HG02981 (cell line): ENCODE data around the gene ADARB1.

ENCODE experiments used
- ATAC-seq: cut with Tn5 transposase; IDR thresholded peaks from one replicate; pipeline ENCODE4 v1.9.1; 2021; ENCODE audit warnings: mild to moderate bottlenecking, moderate library complexity; ENCODE audit not compliant: unreplicated experiment

The ADARB1 gene

GRCh38 chr21:45074818-45075595 lies 627 bp downstream of the ADARB1 start:
- ATAC-seq, result peak; percentile 10

- no peak for ATAC-seq
These were observed 1.3 kb downstream of the ADARB1 start for GRCh38 chr21:45075596-45076244.

GRCh38 chr21:45076245-45076711 lies 1.9 kb downstream of the ADARB1 start:
- ATAC-seq, result no peak

DNA sequence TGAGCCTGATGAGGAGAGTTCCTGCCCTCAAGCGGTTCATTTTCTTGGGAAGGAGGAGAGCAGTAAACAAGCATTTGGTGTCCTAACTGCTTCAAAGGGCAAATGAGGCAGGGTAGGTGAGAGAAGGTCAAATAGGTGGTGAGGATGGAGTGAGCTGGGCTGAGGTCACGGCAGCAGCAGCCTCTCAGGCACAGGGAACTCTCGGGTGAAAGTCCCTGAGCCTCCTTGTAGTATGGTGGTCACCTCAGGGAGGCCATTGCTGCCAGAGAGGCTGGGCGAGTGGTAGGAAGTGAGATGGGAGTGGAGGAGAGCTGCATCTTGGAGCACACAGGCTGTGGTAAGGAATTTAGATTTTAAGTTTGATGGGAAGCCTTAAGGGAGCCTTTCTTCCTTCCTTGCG lies 4.0 kb downstream of the ADARB1 start:
- ATAC-seq, result no peak

DNA sequence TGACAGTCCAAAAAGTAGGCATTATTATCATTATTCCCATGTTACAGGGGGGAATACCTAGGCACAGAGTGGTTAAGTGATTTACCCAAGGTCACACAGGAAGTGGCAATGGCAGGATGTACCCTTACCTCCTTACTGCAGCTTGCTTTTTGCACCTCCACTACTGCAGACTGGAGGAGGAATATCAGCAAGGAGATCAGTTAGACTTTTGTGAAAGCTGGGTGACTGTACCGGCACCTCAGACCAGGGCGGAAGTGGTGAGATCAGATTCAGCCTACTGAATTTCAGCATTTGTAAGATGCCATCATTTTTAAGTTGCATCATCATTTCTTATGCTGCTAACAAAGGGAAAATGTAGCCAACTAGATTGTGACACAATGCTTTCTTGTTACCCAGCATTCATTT lies 4.5 kb downstream of the ADARB1 start:
- ATAC-seq, result no peak

DNA sequence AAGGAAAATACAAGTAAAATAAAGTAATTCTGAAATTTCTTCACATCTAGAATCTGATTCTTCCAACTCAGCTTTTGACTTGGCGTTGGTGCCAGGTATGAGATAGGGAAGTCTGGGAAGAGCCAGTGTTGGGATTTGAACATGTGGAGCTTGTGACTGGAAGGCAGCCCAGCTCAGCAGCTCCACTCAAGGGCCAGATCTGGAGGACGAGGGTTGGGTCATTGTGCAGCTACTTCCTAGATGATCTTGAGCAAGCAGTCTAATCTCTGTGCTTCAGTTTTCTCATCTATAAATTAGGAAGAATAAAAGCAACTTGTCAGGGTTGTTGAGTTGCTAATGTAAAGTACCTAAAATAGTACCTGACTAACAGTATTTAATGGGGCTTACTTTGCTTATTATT lies 5.0 kb downstream of the ADARB1 start:
- no peak for ATAC-seq

DNA sequence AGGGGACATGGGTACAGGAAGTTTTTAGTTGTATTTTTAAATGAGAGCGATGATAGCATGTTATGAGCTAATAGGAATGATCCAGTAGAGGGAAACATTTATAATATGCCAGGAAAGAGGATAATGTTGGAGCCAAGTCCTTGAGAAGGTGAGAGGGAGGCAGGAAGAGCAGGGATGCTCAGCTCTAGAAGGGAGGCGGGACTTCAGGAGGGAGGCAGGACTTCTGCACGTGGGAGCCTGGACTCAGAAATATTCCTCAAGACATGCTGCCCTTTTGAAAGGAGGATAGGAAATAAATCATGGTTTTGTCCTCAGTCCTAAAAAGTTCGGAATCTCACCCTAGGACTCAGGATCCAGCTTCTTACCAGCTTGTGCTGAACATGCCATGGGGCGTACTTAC lies 5.9 kb downstream of the ADARB1 start:
- no peak for ATAC-seq

GRCh38 chr21:45080639-45081414 lies 6.4 kb downstream of the ADARB1 start:
- no peak for ATAC-seq

DNA sequence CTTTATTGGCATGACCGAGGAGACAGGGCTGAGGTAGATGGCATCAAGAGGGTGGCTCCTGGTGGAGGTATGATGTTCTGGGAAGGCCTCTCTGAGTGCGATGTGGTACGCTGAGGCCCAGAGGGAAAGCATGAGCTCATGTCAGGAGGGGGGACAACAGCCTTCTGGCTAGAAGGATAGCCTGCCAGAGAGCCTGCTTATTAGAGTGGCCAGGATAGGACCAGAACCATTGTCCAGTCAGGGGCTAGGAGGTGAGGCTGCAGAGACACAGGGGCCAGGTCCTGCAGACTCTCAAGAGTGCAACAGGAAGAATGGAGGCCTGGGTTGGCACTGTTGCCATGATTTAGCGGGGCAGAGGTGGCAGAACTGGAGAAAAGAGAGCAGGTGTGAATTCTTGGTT lies 7.3 kb downstream of the ADARB1 start:
- no peak for ATAC-seq

DNA sequence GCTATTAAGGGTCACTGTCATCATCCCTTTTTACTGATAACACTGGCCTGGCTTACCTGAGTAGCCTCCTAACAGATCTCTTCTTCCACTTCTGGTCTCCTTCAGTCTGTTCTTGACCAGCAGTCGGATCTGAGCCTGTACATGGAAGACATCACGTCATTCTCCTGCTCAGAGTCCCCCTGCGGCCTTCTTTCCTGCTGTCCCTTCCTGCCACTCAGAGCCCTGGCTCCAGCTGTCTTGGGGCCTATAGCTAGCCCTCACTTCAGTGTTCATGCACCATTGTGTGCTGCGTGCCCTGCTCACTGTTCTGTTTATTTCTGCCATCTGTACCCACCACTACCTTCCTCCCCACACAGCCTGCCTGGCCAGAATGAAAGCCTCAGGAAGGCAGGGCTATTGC lies 8.4 kb downstream of the ADARB1 start:
- no peak for ATAC-seq

DNA sequence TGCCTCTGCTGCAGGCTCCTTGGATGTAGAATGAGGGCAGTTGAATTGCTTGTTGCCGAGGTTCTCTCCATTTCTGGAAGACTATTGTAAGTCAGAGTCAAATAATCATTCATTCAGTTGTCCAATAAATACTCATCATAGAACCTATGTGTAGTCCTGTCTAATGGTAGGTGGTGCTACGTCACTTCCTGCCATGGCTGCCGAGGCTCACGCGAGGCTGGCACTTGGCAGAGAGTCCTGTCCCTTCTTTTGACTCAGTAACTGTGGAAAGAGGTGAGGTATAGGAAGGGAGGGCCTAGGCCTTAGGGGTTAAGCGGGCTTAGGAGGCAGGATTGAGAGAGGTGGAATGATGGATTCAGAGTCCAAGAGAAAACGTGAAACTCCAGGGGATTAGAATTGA lies 9.7 kb downstream of the ADARB1 start:
- no peak for ATAC-seq

DNA sequence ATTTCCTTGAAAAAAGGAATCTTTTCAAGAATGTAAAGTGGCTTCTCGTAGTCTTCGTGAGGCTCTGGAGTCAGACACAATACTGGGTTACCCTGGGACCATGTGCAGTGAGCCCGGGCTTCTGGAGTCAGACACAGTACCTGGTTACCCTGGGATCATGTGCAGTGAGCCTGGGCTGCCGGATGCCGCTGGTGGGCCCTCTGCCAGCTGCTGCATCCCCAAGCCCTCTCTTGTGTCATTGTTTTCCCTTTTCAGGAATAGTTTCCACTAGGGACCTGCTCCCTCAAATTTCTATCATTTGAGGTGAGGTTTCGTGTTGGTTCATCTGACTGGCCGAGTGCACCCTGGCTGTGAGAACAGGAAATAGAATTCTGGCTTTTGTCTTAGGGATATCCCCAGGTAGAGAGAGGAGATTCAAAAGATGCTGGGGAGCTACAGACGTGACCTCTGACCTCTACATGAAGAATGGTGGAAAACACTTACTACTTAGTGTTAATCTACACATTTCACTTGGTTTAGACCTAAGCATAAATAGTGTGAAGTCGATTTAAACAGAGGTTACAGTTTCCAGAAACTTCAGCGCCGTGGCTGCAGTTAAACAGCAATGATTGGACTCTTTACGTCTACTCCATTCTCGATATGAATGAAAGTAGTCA lies 10.6 kb downstream of the ADARB1 start:
- ATAC-seq, result no peak

- ATAC-seq, result no peak
These were observed 11.3 kb downstream of the ADARB1 start for GRCh38 chr21:45085700-45086099.

- no peak for ATAC-seq
These were observed 12.1 kb downstream of the ADARB1 start for GRCh38 chr21:45086337-45086958.

- no peak for ATAC-seq
These were observed 12.8 kb downstream of the ADARB1 start for GRCh38 chr21:45087022-45087823.

DNA sequence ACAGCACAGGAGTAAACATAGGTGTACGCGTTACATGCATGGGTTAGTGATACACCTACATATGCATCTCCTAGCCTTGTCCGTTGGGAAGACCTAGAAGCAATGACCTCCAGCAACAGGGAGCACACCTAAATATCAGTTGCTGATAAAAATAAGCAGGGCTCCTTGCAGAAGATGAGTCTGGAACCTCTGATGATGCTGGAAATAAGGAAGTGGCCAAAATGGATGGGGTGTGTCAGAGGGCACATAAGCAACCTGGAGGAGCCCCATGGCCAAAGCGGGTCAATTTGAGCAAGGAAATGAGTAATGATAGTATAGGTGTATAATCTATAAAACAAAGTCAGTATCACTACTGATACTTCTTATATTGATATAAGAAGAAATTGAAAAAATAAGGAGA lies 13.7 kb downstream of the ADARB1 start:
- ATAC-seq, result no peak

DNA sequence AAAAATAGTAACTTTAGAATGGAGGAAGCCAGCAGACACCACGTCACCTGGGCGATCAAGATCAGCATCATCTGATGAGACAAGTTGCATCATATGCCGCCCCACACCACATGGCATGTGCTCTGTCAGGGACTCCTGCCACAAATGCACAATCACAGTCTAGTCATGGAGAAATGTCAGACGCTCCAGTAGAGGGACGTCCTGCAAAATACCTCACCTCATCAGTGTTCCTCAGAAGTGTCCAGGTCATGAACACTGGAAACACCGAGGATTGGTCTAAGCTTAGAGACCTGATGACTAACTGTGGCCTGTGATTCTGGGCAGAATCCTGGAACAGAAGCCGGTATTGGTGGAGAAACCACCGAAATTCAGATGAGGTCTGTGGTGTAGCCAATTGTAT lies 14.3 kb downstream of the ADARB1 start:
- no peak for ATAC-seq

- no peak for ATAC-seq
These were observed 15.6 kb downstream of the ADARB1 start for GRCh38 chr21:45089964-45090363.

DNA sequence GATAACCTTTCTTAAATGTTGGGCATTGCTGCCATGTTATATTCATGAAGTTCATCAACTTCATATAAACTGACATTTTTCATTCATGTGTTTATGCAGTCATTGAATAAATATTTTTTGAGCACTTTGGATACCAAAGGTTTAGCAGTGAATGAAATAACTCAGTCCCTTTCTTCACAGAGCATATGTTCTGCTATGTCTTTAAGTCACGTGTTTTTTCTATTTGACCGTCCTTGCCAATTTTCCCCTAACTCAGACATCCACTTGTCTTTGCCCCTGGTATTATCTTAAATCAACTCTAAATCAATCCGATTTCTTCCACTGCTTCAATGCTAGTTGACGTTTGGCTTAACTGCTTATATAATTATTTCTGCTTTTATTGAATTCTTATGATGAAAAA lies 16.6 kb downstream of the ADARB1 start:
- no peak for ATAC-seq
